CD4-positive, CD25-positive, alpha-beta regulatory T cell (primary cell): Measurements from ENCODE around the gene MLST8. TPM values are rescaled to one million over a fixed set of nuclear protein-coding genes. Genes with fewer than 3 reads are reported as not detected.

Experiments used
- ATAC-seq, 2 donors: fragments of 150-1000 bp; cut with Tn5 transposase; one replicate each; pipeline ENCODE4 v1.10.0; 2021; ENCODE audit warnings: low read depth in 2 of 2, moderate number of reproducible peaks in 2 of 2, moderate library complexity in 1 of 2
- DNase-seq, 3 donors: peaks; one replicate each; pipeline versions ENCODE4 v3.0.0 to v3.0.0-alpha.2; 2012 to 2022; ENCODE audit warnings: mixed read lengths in 1 of 3
- H3K27ac ChIP-seq: one replicate; pipeline ENCODE4 v1.7.0; 2013; ENCODE audit warnings: mild to moderate bottlenecking, low read length; ENCODE audit not compliant: insufficient read depth, poor library complexity, severe bottlenecking
- H3K27me3 ChIP-seq: one replicate; pipeline ENCODE4 v1.7.0; 2013; ENCODE audit warnings: low read length; ENCODE audit not compliant: control insufficient read depth, insufficient read depth
- H3K36me3 ChIP-seq: one replicate; pipeline ENCODE4 v1.7.0; 2013; ENCODE audit warnings: mild to moderate bottlenecking, low read length, moderate library complexity; ENCODE audit not compliant: control insufficient read depth, insufficient read depth
- H3K4me1 ChIP-seq: 2 replicates; pipeline ENCODE4 v1.7.0; 2013; ENCODE audit warnings: mild to moderate bottlenecking, low read length; ENCODE audit not compliant: insufficient read depth, control insufficient read depth, poor library complexity, severe bottlenecking
- H3K4me3 ChIP-seq: one replicate; pipeline ENCODE4 v1.7.0; 2013; ENCODE audit warnings: low read depth, mild to moderate bottlenecking, low read length, moderate library complexity
- H3K9me3 ChIP-seq, 2 experiments: 1 replicate in 1 of 2; 2 replicates in 1 of 2; pipeline ENCODE4 v1.7.0; 2013; ENCODE audit warnings: low read length in 2 of 2, mild to moderate bottlenecking in 1 of 2, moderate library complexity in 1 of 2; ENCODE audit not compliant: control insufficient read depth in 2 of 2
- H3K27ac Mint-ChIP-seq, 3 donors: one replicate each; pipeline ENCODE4 v1.8.0; 2020 to 2022; ENCODE audit warnings: mild to moderate bottlenecking in 3 of 3, mixed read lengths in 3 of 3, moderate library complexity in 2 of 3
- H3K27me3 Mint-ChIP-seq: one replicate; pipeline ENCODE4 v1.8.0; 2022; ENCODE audit warnings: mild to moderate bottlenecking, mixed read lengths
- H3K36me3 Mint-ChIP-seq: one replicate; pipeline ENCODE4 v1.8.0; 2020; ENCODE audit warnings: mixed read lengths
- H3K4me1 Mint-ChIP-seq, 4 donors: one replicate each; pipeline ENCODE4 v1.8.0; 2020 to 2022; ENCODE audit warnings: mixed read lengths in 4 of 4, mild to moderate bottlenecking in 1 of 4
- H3K4me3 Mint-ChIP-seq, 4 donors: one replicate each; pipeline ENCODE4 v1.8.0; 2020 to 2022; ENCODE audit warnings: mild to moderate bottlenecking in 4 of 4, mixed read lengths in 4 of 4, moderate library complexity in 3 of 4
- H3K9me3 Mint-ChIP-seq, 7 donors: one replicate each; pipeline ENCODE4 v1.8.0; 2020 to 2022; ENCODE audit warnings: mixed read lengths in 7 of 7, mild to moderate bottlenecking in 3 of 7, moderate library complexity in 2 of 7
- polyA plus RNA-seq, 4 donors: library from polyadenylated mRNA; unstranded; fragments of 300-500 nt; fragmentation: Illumina TruSeq; gene quantifications; one replicate each; pipeline ENCODE4 v1.2.3, GENCODE V29; 2021
- total RNA-seq: library from RNA; stranded (reverse); gene quantifications from one replicate; pipeline ENCODE4 v1.2.3, GENCODE V29; 2022

Gene MLST8
- total and polyA plus RNA-seq, 5 donors from 2014 or later, result 20.9 to 31.1 (median 23.5) TPM

DNA sequence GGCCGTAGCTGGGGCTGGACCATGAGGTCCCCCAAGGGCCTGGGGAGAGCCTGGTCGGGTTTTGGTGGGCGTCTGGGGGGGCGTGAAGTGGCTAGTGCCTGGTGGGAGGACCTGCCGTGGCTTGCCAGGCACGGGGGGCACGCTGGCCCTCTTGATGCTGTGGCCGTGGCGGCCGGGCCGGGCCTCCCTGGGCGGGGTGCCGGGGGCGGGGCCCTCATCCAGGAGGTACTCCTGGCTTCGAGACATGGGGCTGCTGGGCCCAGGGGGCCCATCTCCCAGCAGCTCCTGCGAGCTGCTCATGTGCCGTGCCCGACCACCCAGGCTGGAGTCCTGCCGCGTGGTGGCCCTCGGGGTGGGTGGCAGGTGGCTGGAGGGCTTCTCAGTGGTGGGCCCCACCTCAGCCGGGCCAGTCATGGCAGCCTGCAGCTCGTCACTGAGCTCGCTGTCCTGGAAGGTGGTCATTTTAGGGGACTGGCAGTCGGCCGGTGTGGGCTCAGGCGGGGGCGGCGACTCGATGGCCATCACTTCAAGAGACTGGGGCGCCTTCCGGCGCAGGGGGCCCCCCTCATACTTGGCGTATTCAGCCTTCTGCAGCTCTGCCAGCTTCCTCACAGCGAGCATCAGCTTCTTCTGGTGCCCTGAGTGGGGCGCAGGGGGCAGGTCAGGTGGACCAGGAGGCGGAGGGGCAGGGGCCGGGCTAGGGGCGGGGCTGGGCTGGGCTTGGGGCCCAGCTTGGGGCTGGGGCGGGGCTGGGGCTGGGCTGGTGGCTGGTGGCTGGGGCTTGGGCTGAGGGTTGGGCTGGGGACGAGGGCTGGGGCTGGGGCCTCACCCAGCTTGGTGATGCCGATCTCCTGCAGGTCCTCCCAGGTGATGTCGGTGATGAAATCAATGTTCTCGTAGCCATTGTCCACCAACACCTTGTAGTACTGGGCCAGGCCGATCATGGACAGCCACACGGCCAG, 24.0 kb upstream of the MLST8 start:
- Histone ChIP-seq H3K4me3 (no peak overlapping the region), H3K4me1 (no peaks in the 10 kb centered on the region), H3K27me3 (no peaks in the 10 kb centered on the region), H3K9me3 (no peaks in the 10 kb centered on the region), H3K36me3 (peaks cover 2% of the 10 kb centered on the region), H3K27ac (no peak overlapping the region)
- DNase-seq, result no peak
- H3K36me3 Mint-ChIP-seq, result no peaks in the 10 kb centered on the region
- H3K27ac Mint-ChIP-seq, result no peak overlapping the region
- no peak overlapping the region for H3K4me3 Mint-ChIP-seq
- H3K9me3 Mint-ChIP-seq, result no peaks in the 10 kb centered on the region
- ATAC-seq, result no peak
- no peaks in the 10 kb centered on the region for H3K27me3 Mint-ChIP-seq
- H3K4me1 Mint-ChIP-seq, result no peaks in the 10 kb centered on the region

DNA sequence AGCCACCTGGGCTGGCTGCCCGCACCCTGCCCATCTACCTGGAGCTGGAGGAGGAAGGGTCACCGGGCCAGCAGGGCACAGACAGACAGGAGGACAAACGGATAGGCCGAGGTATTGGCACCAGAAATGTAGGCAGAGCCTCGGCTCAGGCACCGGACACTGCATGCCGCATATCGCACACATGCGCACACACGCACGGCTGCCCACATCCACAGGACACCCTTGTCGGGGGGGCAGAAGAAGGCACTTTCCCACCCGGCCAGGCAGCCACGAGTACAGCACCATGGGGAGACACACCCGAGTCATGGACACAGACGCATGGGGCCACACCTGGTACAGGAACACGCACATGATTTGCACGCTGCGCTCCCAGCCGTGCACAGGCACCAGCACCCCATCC, 23.3 kb upstream of the MLST8 start:
- ATAC-seq, result no peak
- no peak overlapping the region for H3K27ac Mint-ChIP-seq

DNA sequence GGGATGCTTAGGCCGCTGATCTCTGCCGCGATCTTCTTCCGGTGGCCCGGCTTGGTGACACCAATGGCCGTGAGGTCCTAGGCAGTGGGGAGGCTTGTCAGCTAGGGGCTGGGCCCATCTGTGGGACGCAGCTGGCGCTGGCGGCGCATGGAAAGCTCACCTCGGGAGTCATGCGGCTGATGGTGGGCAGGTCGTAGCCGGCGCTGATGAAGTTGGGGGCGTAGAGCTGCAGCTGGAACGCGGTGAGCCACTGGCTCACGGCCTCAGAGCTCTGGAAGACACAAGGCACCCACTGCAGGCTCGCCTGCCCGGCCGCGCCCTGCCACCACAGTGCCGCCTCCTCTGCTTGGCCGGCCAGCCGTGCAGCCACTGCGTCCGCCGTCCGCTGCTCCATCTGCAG, 21.6 kb upstream of the MLST8 start:
- Mint-ChIP-seq H3K4me3 (no peak overlapping the region), H3K4me1 (no peaks in the 10 kb centered on the region), H3K27ac (no peak overlapping the region), H3K36me3 (no peaks in the 10 kb centered on the region), H3K27me3 (no peaks in the 10 kb centered on the region), H3K9me3 (no peaks in the 10 kb centered on the region)
- Histone ChIP-seq H3K4me3 (no peak overlapping the region), H3K36me3 (no peaks in the 10 kb centered on the region), H3K4me1 (no peaks in the 10 kb centered on the region), H3K27ac (no peak overlapping the region), H3K9me3 (no peaks in the 10 kb centered on the region), H3K27me3 (no peaks in the 10 kb centered on the region)
- ATAC-seq, result no peak
- DNase-seq, result no peak

More for the DNA sequence above, 23.3 kb upstream of the MLST8 start:
- H3K27me3 Mint-ChIP-seq, result no peaks in the 10 kb centered on the region
- H3K4me3 Mint-ChIP-seq, result no peak overlapping the region
- no peak for DNase-seq
- H3K36me3 ChIP-seq, result no peaks in the 10 kb centered on the region
- H3K9me3 Mint-ChIP-seq, result no peaks in the 10 kb centered on the region
- no peaks in the 10 kb centered on the region for H3K27me3 ChIP-seq
- H3K9me3 ChIP-seq, result no peaks in the 10 kb centered on the region
- H3K36me3 Mint-ChIP-seq, result no peaks in the 10 kb centered on the region
- no peak overlapping the region for H3K4me3 ChIP-seq
- H3K4me1 Mint-ChIP-seq, result no peaks in the 10 kb centered on the region
- H3K4me1 ChIP-seq, result no peaks in the 10 kb centered on the region
- H3K27ac ChIP-seq, result no peak overlapping the region

DNA sequence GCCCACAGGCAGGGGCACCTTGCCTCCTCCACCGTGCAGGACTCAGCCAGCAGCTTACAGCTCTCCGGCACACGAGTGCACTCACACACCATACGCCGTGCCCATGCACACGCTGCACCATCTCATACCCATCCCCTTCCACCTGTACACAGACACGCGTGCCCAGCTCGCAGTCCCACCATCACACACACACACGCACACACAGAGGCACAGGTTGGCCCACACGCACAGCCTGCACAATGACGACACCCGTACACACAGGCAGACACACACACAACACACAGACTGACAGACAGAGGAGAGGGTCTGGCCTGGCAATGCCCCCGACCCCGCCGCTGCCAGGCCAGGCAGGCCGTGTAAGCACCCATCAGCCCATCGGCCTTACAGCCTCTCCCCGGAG, 20.9 kb upstream of the MLST8 start:
- no peaks in the 10 kb centered on the region for H3K4me1 ChIP-seq
- H3K36me3 ChIP-seq, result no peaks in the 10 kb centered on the region
- no peak overlapping the region for H3K27ac ChIP-seq
- H3K27me3 Mint-ChIP-seq, result no peaks in the 10 kb centered on the region
- no peaks in the 10 kb centered on the region for H3K4me1 Mint-ChIP-seq
- no peaks in the 10 kb centered on the region for H3K9me3 ChIP-seq
- H3K36me3 Mint-ChIP-seq, result no peaks in the 10 kb centered on the region
- H3K4me3 Mint-ChIP-seq, result no peak overlapping the region
- no peak overlapping the region for H3K4me3 ChIP-seq
- H3K27me3 ChIP-seq, result no peaks in the 10 kb centered on the region
- no peaks in the 10 kb centered on the region for H3K9me3 Mint-ChIP-seq
- no peak for DNase-seq
- no peak for ATAC-seq
- H3K27ac Mint-ChIP-seq, result no peak overlapping the region

DNA sequence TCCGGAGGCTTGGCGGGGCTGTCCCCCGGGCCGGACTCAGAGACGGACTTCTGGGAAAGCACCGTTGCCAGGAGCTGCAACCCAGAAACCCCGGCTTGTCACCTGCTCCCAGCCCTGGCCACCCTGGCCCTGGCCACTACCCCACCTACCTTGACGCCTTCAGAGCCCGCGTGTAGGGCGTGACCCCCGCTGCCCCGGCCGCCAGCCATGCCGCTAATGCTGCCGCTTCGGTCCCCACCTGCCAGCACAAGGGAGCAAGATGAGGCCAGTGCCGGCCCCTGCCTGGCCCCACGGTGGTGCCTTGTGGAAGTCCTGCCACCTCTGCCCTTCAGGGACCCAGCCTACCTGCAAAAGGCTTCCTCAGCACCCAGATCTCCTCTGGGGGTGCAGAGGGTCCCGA, 20.3 kb upstream of the MLST8 start:
- no peak overlapping the region for H3K4me3 Mint-ChIP-seq
- H3K27me3 ChIP-seq, result no peaks in the 10 kb centered on the region
- no peaks in the 10 kb centered on the region for H3K36me3 ChIP-seq
- no peaks in the 10 kb centered on the region for H3K9me3 ChIP-seq
- no peak overlapping the region for H3K27ac Mint-ChIP-seq
- H3K27me3 Mint-ChIP-seq, result no peaks in the 10 kb centered on the region
- ATAC-seq (peak in 1 of 2 donors; percentile 13), DNase-seq (no peak)
- H3K27ac ChIP-seq, result no peak overlapping the region
- no peaks in the 10 kb centered on the region for H3K9me3 Mint-ChIP-seq
- H3K4me3 ChIP-seq, result no peak overlapping the region
- H3K36me3 Mint-ChIP-seq, result no peaks in the 10 kb centered on the region
- H3K4me1 ChIP-seq, result no peaks in the 10 kb centered on the region
- no peaks in the 10 kb centered on the region for H3K4me1 Mint-ChIP-seq

DNA sequence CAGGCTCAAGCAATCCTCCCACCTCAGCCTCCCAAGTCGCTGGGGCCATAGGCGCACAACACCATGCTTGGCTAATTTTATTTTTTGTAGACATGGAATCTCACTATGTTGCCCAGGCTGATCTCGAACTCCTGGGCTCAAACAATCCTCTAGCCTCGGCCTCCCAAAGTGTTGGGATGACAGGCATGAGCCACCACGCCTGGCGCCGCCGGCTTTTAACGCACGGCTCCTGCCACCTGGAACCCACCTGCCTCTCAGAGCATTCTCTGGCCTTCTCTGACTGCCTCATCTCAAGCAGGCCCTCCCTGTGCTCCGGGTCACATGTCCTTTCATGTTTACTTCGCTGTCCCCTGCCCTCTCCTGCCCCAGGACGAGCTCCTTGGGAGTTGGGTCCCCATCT, 19.2 kb upstream of the MLST8 start:
- Histone ChIP-seq H3K4me3 (no peak overlapping the region), H3K27me3 (no peaks in the 10 kb centered on the region), H3K27ac (no peak overlapping the region), H3K4me1 (no peaks in the 10 kb centered on the region), H3K9me3 (no peaks in the 10 kb centered on the region), H3K36me3 (no peaks in the 10 kb centered on the region)
- no peaks in the 10 kb centered on the region for H3K4me1 Mint-ChIP-seq
- DNase-seq (no peak), ATAC-seq (no peak)
- no peak overlapping the region for H3K4me3 Mint-ChIP-seq
- no peaks in the 10 kb centered on the region for H3K9me3 Mint-ChIP-seq
- H3K27ac Mint-ChIP-seq, result no peak overlapping the region
- H3K36me3 Mint-ChIP-seq, result no peaks in the 10 kb centered on the region
- no peaks in the 10 kb centered on the region for H3K27me3 Mint-ChIP-seq

DNA sequence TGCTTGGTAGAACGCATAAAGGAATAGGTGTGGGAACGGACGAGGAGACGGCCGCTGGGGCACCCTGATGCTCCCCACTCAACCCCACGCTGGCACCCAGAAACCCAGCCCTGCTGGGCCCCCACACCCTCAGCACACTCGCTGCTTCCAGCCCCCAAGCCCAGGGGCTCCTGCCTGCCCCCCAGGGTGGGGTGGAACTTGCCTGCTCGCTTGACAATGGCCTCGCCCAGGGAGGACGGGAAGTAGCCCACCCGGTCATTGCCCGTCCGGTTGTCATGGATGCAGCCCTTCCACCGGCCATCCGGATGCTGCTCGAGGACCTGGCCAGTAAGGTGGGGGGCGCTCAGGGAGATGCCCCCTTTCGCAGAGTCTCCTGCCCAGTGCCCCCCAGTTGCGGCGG, 18.7 kb upstream of the MLST8 start:
- no peak overlapping the region for H3K27ac ChIP-seq
- ATAC-seq, result no peak
- no peak overlapping the region for H3K4me3 ChIP-seq
- H3K4me3 Mint-ChIP-seq, result no peak overlapping the region
- DNase-seq, result no peak
- H3K27ac Mint-ChIP-seq, result no peak overlapping the region
- no peaks in the 10 kb centered on the region for H3K9me3 ChIP-seq
- no peaks in the 10 kb centered on the region for H3K36me3 ChIP-seq
- no peaks in the 10 kb centered on the region for H3K27me3 Mint-ChIP-seq
- no peaks in the 10 kb centered on the region for H3K9me3 Mint-ChIP-seq
- H3K4me1 ChIP-seq, result no peaks in the 10 kb centered on the region
- H3K27me3 ChIP-seq, result no peaks in the 10 kb centered on the region
- no peaks in the 10 kb centered on the region for H3K4me1 Mint-ChIP-seq
- H3K36me3 Mint-ChIP-seq, result no peaks in the 10 kb centered on the region

DNA sequence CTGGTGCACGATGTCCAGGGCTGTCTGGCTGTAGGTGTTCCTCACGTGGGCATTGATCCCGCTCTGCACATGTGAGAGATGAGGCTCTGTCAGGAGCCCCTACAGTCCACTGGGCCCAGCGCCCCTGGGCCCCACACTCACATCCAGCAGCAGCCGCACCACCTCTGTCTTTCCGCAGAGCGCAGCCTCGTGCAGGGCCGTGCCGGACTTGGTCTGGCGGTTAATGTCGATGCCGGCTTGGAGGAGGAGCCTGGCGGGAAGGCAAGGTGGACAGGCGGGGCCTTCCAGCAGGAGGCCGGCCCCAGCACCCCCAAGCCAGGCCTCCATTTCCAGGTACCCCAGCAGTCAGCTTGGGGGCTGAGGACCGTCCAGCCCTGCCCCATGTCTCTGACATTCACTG, 18.0 kb upstream of the MLST8 start:
- Histone ChIP-seq H3K27me3 (no peaks in the 10 kb centered on the region), H3K9me3 (no peaks in the 10 kb centered on the region), H3K36me3 (no peaks in the 10 kb centered on the region), H3K4me1 (no peaks in the 10 kb centered on the region), H3K4me3 (no peak overlapping the region), H3K27ac (no peak overlapping the region)
- H3K9me3 Mint-ChIP-seq, result no peaks in the 10 kb centered on the region
- no peak overlapping the region for H3K4me3 Mint-ChIP-seq
- DNase-seq (no peak), ATAC-seq (no peak)
- no peaks in the 10 kb centered on the region for H3K4me1 Mint-ChIP-seq
- H3K27ac Mint-ChIP-seq, result no peak overlapping the region
- no peaks in the 10 kb centered on the region for H3K27me3 Mint-ChIP-seq
- no peaks in the 10 kb centered on the region for H3K36me3 Mint-ChIP-seq
